PC-3 (cell line): ENCODE data around the gene BTBD2. TPM values are rescaled to one million over a fixed set of nuclear protein-coding genes. Genes with fewer than 3 reads are reported as not detected.
"Not testable (repeated sequence)": the region's sequence is repeated elsewhere in the genome, so short reads cannot be mapped to it uniquely, and the experiment has no call there.

Source experiments
- ATAC-seq: fragments of 200-7000 bp; cut with Tn5 transposase; 2 replicates; pipeline ENCODE4 v1.9.1; 2020; ENCODE audit warnings: mild to moderate bottlenecking, moderate library complexity
- BruUV-seq: library from RNA; stranded (reverse); fragments of 400-500 nt; replicated peaks from 2 replicates; lab custom pipeline; 2021; lab: Mats Ljungman, UMichigan
- CTCF ChIA-PET: fragments of 300-600 bp; sonication (Branson Sonifier 250); formaldehyde crosslinking; loops from one replicate; lab custom pipeline; 2022; ENCODE audit warnings: antibody characterized with exemption; lab: Charles Lee
- POLR2A ChIA-PET: fragments of 300-600 bp; sonication (Branson Sonifier 250); formaldehyde crosslinking; loops from one replicate; lab custom pipeline; 2022; ENCODE audit warnings: antibody characterized with exemption; ENCODE audit not compliant: unreplicated experiment; lab: Charles Lee
- DNase-seq: peaks from one replicate; pipeline ENCODE4 v3.0.0-alpha.2; 2015
- H2AFZ ChIP-seq: fragments of 300-600 bp; sonication (generic); 2 replicates; pipeline ENCODE4 v1.6.0; 2016; ENCODE audit warnings: antibody characterized with exemption, low read length
- H3F3A ChIP-seq: fragments of 300-600 bp; sonication (generic); one replicate; pipeline ENCODE4 v1.6.0; 2017; ENCODE audit warnings: antibody characterized with exemption, low read length, control low read depth, mild to moderate bottlenecking; ENCODE audit not compliant: unreplicated experiment
- H3K27ac ChIP-seq: fragments of 300-600 bp; sonication (generic); 2 replicates; pipeline ENCODE4 v1.5.1; 2016; ENCODE audit warnings: mild to moderate bottlenecking, low read length
- H3K27me3 ChIP-seq: fragments of 300-600 bp; sonication (generic); 2 replicates; pipeline ENCODE4 v1.6.1; 2016; ENCODE audit warnings: low read length, mixed read lengths
- H3K36me3 ChIP-seq: fragments of 300-600 bp; sonication (generic); 2 replicates; pipeline ENCODE4 v1.6.1; 2016; ENCODE audit warnings: low read depth, mixed run types, low read length, mixed read lengths
- H3K4me1 ChIP-seq: fragments of 300-600 bp; sonication (generic); 2 replicates; pipeline ENCODE4 v1.5.1; 2016; ENCODE audit warnings: low read length; ENCODE audit not compliant: insufficient read depth
- H3K4me2 ChIP-seq: fragments of 300-600 bp; sonication (generic); 2 replicates; pipeline ENCODE4 v1.6.0; 2016; ENCODE audit warnings: low read length
- H3K4me3 ChIP-seq: fragments of 300-600 bp; sonication (generic); 2 replicates; pipeline ENCODE4 v1.5.1; 2016; ENCODE audit warnings: mild to moderate bottlenecking, low read length, mixed read lengths
- H3K79me2 ChIP-seq: fragments of 300-600 bp; sonication (generic); 2 replicates; pipeline ENCODE4 v1.6.1; 2017; ENCODE audit warnings: low read length, mixed read lengths
- H3K9ac ChIP-seq: fragments of 300-600 bp; sonication (generic); 2 replicates; pipeline ENCODE4 v1.6.0; 2016; ENCODE audit warnings: mild to moderate bottlenecking, low read length
- H3K9me2 ChIP-seq: fragments of 300-600 bp; sonication (generic); replicated peaks from 2 replicates; pipeline ENCODE4 v1.6.1; 2016; ENCODE audit warnings: mixed run types, low read length, mixed read lengths
- H3K9me3 ChIP-seq: fragments of 300-600 bp; sonication (generic); 2 replicates; pipeline ENCODE4 v1.6.1; 2016; ENCODE audit warnings: low read length, mixed read lengths
- H4K20me1 ChIP-seq: fragments of 300-600 bp; sonication (generic); 2 replicates; pipeline ENCODE4 v1.6.1; 2016; ENCODE audit warnings: low read length, mixed read lengths
- EZH2 ChIP-seq: fragments of 300-600 bp; sonication (generic); IDR thresholded peaks from one replicate; pipeline ENCODE4 v1.6.1; 2017; ENCODE audit warnings: antibody characterized with exemption, mild to moderate bottlenecking, low read length; ENCODE audit not compliant: unreplicated experiment
- EZH2phosphoT487 ChIP-seq: fragments of 300-600 bp; sonication (generic); IDR thresholded peaks from 2 replicates; pipeline ENCODE4 v1.6.1; 2018; ENCODE audit warnings: mild to moderate bottlenecking, antibody characterized with exemption, low read length, borderline replicate concordance
- intact Hi-C: fragments of 100-400 bp; cut with micrococcal nuclease; formaldehyde crosslinking; loops from 2 replicates; pipeline ENCODE4 v1.9.0; 2023
- total RNA-seq: library from RNA; depleted of rRNA; stranded (reverse); fragments of >200 nt; gene quantifications from 2 replicates; pipeline ENCODE4 v1.2.3, GENCODE V29; 2014
- TF ChIP-seq, protein P1 (sequence below): fragments of 300-600 bp; sonication (generic); conservative IDR thresholded peaks from 2 replicates; pipeline ENCODE4 v1.5.1; 2017; ENCODE audit warnings: antibody characterized with exemption, low read depth, mild to moderate bottlenecking, low read length

The BTBD2 gene
- total RNA-seq, 1 experiment from 2014 or later = 72.0 TPM

DNA sequence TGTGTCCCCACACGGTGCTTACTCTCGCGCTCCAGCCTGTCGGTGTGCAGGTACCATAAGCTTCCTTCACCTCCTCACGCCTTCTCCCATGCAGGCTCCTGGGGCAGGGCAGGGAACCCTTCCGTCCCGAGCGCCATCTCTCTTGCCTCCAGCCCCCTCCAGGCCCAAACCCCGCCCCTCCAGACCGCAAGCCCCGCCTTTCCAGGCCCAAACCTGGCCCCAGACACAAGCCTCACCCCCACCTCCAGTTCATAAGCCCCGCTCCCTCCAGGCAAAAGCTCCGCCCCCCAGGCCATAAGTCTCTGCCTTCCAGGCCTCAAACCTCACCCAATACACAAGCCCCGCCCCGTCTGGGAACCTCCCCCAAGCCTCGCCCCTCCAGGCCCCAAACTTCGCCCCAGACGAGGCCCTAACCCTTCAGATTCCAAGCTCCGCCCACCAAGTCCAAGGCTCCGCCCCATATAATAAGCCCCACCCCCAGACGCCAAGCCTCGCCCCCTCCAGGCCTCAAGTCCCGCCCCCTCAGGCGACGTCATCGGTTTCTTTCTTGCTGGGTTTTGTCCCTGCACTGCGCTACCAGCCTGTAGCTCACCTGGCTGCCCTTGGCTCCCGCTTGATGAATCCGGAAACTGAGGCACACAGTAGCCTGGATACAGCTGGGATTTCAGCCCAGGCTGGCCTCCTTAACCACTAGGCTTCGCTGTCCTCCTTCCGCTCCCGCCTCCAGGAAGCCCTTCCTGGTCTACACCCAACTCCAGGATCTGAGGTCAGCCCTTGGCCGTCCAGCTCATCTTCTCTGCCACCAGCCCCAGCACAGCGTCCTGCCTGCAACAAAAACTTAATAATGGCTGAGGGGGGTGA lies 19.4 kb upstream of the BTBD2 start:
- DNase-seq (peak; percentile 75), ATAC-seq (peak; percentile 58)
- no peaks in the 10 kb centered on the region for H3K79me2 ChIP-seq
- peaks cover under 1% of the 10 kb centered on the region; the same call in 1 of the 2 replicates for H3K36me3 ChIP-seq
- H3K4me1 ChIP-seq = peaks cover 12% of the 10 kb centered on the region
- H2AFZ ChIP-seq = peak overlapping the region; percentile 56; the same call in 1 of the 2 replicates
- peak overlapping the region; percentile 22; the same call in 1 of the 2 replicates for H3K27ac ChIP-seq
- H3K4me3 ChIP-seq = no peak overlapping the region
- H3K9me3 ChIP-seq = no peaks in the 10 kb centered on the region
- no TSS peak for BruUV-seq
- H3K9ac ChIP-seq = no peak overlapping the region
- POLR2A ChIA-PET = interaction anchor here (0.6 kb wide), 1 partner anchor 147 kb away, joined by 6 read pairs; no protein-coding TSS in a partner anchor
- H3K4me2 ChIP-seq = peak overlapping the region; percentile 47; the same call in 1 of the 2 replicates
- intact Hi-C loops = no loop called here
- no peaks in the 10 kb centered on the region for H4K20me1 ChIP-seq
- no peaks in the 10 kb centered on the region for H3F3A ChIP-seq
- TF ChIP-seq EZH2phosphoT487 (no peak), EZH2 (no peak)
- TF ChIP-seq, protein P1, sequence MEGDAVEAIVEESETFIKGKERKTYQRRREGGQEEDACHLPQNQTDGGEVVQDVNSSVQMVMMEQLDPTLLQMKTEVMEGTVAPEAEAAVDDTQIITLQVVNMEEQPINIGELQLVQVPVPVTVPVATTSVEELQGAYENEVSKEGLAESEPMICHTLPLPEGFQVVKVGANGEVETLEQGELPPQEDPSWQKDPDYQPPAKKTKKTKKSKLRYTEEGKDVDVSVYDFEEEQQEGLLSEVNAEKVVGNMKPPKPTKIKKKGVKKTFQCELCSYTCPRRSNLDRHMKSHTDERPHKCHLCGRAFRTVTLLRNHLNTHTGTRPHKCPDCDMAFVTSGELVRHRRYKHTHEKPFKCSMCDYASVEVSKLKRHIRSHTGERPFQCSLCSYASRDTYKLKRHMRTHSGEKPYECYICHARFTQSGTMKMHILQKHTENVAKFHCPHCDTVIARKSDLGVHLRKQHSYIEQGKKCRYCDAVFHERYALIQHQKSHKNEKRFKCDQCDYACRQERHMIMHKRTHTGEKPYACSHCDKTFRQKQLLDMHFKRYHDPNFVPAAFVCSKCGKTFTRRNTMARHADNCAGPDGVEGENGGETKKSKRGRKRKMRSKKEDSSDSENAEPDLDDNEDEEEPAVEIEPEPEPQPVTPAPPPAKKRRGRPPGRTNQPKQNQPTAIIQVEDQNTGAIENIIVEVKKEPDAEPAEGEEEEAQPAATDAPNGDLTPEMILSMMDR = no peak
- H3K9me2 ChIP-seq = no peaks in the 10 kb centered on the region
- no peaks in the 10 kb centered on the region for H3K27me3 ChIP-seq
- CTCF ChIA-PET = interaction anchor here (0.7 kb wide), 1 partner anchor 21 kb away, joined by 8 read pairs; no protein-coding TSS in a partner anchor

DNA sequence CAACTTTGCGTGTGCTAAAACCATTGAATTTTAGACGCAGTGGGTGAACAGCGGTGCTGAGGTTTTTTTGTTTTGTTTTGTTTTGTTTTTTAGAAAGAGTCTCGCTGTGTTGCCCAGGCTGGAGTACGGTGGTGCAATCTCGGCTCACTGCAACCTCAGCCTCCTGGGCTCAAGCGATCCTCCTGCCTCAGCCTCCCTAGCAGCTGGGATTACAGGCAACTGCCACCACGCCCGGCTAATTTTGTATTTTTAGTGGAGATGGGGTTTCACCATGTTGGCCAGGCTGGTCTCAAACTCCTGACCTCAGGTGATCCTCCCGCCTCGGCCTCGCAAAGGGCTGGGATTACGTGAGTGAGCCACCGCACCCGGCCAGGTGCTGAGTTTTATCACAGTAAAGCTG lies 18.7 kb upstream of the BTBD2 start:
- H3K27ac ChIP-seq, BruUV-seq, ATAC-seq, H3F3A ChIP-seq, DNase-seq, H3K79me2 ChIP-seq, intact Hi-C loops, H3K27me3 ChIP-seq, H3K4me3 ChIP-seq, H4K20me1 ChIP-seq, POLR2A ChIA-PET, H3K9me2 ChIP-seq, H3K9ac ChIP-seq, H2AFZ ChIP-seq, H3K9me3 ChIP-seq, CTCF ChIA-PET, H3K36me3 ChIP-seq: not testable (repeated sequence)
- Histone ChIP-seq H3K4me2 (peak overlapping the region; percentile 26; the same call in 1 of the 2 replicates), H3K4me1 (peaks cover 12% of the 10 kb centered on the region)

DNA sequence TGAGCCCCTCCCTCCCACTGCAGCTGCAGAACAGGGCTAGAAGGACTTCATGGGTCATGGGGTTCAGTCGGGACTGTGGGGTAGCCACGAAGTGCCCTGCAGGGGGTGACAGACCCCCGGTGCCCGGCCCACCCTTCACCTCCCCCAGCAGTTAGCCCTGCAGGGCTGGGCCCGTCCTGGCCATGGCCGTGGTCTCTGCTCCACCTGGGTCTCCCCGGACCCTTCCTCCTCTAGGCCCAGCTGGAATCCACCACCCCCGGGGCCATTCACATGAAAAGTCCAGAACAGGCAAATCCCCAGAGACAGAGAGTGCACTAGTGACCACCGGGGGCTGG lies 18.3 kb upstream of the BTBD2 start:
- no peak for ATAC-seq
- Histone ChIP-seq H3K4me2 (no peak overlapping the region), H3K4me1 (peaks cover 12% of the 10 kb centered on the region), H2AFZ (no peak overlapping the region), H3K79me2 (no peaks in the 10 kb centered on the region), H4K20me1 (no peaks in the 10 kb centered on the region), H3F3A (no peaks in the 10 kb centered on the region), H3K9ac (no peak overlapping the region), H3K9me3 (no peaks in the 10 kb centered on the region), H3K27me3 (no peaks in the 10 kb centered on the region), H3K27ac (no peak overlapping the region), H3K4me3 (no peak overlapping the region), H3K9me2 (no peaks in the 10 kb centered on the region), H3K36me3 (no peaks in the 10 kb centered on the region)
- no peak for DNase-seq
- CTCF ChIA-PET = no interaction called here
- POLR2A ChIA-PET = no interaction called here
- TF ChIP-seq EZH2 (no peak), EZH2phosphoT487 (no peak)
- TF ChIP-seq, protein P1 = no peak
- intact Hi-C loops = no loop called here
- BruUV-seq = no TSS peak
